IPS-NIHi7 (cell line): ENCODE measurements around the gene OR52L1.
A peak's percentile ranks its signal among the peaks of the same experiment; 100 is the strongest.
"Not testable (repeated sequence)": the region's sequence is repeated elsewhere in the genome, so short reads cannot be mapped to it uniquely, and the experiment has no call there.

Experiments used
- DNase-seq: peaks from one replicate; pipeline ENCODE4 v3.0.0; 2012; ENCODE audit warnings: mixed read lengths; ENCODE audit errors: extremely low spot score

Gene OR52L1

GRCh38 chr11:5986885-5987284, at the start of gene OR52L1:
OR52L1 (minus strand) TSS chr11:5986985; CDS start chr11:5986930, 55 bp downstream.
- DNase-seq, result no peak

- no peak for DNase-seq
Observed at GRCh38 chr11:6030708-6031405, 44.1 kb upstream of the OR52L1 start, which contains the start of gene OR56A1. OR56A1 (minus strand) TSS chr11:6030758; CDS start chr11:6027692, 3,066 bp downstream.

DNA sequence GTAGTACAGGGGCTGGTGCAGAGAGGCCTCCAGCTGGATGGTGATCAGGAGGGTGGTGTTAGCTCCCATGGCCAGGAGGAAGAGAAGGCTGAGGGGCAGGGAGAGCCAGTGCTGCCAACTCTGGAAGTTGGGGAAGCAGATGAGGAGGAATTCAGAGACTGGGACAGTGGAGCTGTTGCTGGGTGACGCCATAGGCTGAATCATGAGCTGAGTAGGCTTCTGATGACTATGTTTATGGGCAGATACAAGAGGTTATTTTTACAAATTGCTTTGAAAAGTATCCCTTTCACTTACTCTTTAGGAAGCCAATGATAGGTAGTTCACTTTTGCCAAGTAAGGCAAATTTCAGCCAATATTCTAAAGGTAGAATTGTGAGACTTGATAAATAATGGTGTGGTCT, 40.7 kb upstream of the OR52L1 start:
- no peak for DNase-seq

GRCh38 chr11:6025056-6025455, 38.3 kb upstream of the OR52L1 start:
- DNase-seq, result no peak

- DNase-seq, result peak; percentile 57
Observed at GRCh38 chr11:6022956-6023355, 36.2 kb upstream of the OR52L1 start.

- no peak for DNase-seq
Observed at GRCh38 chr11:6013042-6013441, 26.3 kb upstream of the OR52L1 start.

DNA sequence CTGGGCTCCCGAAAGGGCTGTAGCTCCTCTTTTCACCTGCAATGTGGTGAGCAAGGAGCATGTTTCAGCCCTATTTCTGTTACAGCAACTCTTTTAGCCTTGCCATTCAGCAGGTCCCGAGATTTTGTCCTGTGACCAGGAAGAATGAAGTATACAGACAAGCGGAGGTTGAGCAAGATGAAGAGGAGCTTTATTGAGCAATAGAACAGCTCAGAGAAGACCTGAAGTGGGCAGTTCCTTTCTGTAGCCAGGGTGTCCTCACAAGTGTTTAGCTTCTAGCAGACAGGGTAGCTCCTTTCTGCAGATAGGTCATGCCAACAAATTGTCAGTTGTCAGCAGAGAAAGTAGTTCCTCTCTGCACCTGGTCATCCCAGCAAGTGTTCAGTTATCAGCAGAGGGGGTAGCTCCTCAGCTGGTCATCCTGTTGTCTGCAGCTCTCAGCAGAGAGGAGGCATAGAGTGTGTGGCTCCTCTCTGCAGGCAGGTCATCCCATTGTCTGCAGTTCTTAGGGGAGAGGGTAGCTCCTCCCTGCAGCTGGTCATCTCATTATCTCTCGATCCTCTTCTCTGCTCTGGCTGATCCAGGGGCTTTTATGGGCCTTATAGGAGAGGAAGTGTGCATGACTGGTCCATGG, 25.4 kb upstream of the OR52L1 start:
- no peak for DNase-seq

- DNase-seq, result no peak
Observed at GRCh38 chr11:6006846-6007245, 20.1 kb upstream of the OR52L1 start, which contains the start of gene OR56A4. OR56A4 (minus strand) TSS chr11:6006946; CDS start chr11:6002992, 3,954 bp downstream.

DNA sequence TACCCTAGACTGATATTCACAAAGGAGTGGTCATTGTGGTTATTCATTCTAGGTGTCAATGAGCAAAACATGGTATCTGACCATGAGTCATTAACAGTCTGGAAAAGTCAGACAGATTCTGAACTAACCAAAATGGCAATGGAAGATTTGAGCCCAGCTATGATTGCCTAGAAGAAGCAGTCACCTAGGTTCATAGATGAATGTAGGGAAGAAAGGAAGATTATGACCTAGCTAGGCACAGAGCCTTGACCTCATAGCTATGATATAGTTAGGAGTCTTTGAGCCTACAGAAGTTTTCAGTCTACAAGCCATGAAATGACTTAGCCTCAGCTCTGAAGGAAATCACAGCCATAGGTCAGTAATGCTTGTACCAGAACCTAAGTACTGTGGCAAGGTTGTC, 19.6 kb upstream of the OR52L1 start:
- no peak for DNase-seq

DNA sequence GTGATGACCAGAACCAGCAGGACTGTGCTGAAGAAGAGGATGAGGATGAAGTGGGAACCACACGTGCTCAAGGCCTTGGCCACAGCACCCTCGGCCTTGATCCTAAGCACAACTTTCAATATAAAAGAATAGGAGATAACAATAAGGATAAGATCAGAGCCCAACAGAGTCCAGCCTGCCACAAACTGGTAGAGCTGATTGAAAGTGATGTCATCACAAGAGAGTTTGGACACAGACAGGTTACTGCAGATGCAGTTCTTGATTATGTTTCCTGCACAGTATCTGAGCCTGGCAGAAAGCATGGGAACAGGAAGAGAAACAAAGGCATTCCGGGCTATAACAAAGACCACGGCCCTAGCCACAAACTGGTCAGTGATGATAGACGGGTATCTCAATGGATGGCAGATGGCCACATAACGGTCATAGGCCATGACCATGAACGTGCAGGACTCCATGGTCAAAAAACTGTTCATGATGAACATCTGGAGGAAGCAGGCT, 15.5 kb upstream of the OR52L1 start:
- no peak for DNase-seq

GRCh38 chr11:5994791-5995190, 8.0 kb upstream of the OR52L1 start:
- no peak for DNase-seq

- DNase-seq, result peak; percentile 73
Observed at GRCh38 chr11:5992604-5993251, 5.9 kb upstream of the OR52L1 start.

DNA sequence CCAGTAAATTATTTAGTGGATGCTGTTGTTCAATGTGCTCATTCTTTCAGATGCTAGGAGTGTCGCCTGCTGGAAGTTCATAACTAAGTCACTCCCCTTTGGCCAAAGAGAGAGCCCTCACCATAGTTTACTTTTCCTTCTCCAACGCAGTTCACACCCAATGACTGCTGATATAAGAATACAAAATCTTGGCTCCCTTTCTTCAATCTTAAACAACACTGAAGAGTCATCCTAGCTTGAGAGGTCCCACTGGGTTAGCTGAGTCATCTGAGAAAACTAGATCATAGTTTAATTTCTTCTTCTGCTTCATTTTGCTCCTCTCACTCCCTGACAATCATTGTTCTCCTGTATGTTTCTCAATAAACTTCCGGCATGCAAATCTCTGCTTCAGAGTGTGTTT, 5.4 kb upstream of the OR52L1 start:
- DNase-seq, result no peak

DNA sequence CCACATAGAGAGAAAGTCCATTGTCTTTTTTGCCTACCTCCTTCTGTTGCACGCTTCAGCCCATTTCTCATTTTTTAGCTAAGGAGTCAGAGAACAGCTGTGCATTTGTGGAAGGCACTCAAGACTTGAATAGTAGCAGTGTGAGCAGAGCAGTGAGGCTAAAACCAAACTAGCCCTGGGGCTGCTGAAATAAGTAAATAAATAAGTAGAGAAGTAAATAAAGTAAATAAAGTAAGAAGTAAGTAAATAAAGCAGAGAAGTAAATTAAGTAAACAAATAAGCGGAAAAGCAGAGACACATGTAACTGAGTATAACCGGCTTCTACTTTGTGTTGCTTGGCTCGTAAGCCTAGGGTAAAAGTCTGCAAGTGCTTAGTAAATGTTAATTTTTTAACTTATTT, 2.4 kb upstream of the OR52L1 start:
- no peak for DNase-seq

DNA sequence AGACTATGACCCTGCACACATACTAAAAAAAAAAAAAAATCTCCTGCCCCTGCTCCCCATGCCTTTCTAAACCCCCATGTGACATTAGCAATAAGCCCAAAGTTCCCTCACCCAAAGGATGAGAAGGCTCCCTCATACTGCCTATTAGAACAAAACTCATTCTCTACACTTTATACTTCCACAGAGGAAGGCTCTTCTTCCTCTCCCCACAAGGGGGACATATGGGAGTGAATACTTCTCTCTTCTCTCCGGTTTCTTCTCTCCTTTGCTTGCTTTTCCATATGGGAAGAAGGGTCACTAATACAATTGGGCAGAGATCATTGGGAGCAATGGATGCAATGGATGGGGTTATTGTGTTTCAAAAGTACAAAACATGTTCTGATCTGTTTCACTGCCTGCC, 3.3 kb downstream of the OR52L1 start:
- no peak for DNase-seq

DNA sequence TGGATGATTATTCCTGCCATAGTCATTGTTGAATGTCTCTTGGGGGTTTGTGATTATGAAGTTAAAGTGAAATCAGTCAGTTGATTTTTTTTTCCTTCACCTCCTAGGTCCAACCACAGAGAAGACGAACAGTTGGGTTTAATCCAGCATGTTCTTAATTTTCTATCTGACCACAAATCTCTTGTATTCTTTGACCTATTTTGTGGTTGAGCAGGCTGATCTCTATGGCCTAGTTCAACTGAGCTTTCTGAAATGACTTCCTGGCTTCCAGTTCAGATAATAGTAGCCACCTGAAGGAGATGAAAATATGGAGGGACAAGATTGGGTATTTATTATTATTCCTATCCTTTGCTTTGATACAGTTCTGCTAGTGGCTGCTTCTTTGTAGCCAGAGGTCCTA, 13.3 kb downstream of the OR52L1 start:
- DNase-seq, result no peak

- DNase-seq, result no peak
Observed at GRCh38 chr11:5968394-5968793, 18.4 kb downstream of the OR52L1 start, which contains the start of gene OR56A5. OR56A5 (minus strand) TSS chr11:5968494; CDS start chr11:5968494, 0 bp downstream.

DNA sequence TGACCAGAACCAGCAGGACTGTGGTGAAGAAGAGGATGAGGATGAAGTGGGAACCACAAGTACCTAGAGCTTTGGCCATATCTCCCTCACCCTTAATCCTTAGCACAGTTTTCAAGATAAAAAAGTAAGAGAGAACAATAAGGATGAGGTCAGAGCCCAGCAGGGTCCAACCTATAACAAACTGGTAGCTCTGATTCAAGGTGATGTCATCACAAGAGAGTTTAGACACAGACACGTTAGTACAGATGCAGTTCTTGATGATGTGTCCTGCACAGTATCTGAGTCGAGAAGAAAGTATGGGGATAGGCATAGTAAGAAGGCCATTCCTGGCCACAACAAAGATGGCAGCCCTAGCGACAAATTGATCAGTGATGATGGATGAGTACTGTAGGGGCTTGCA, 19.1 kb downstream of the OR52L1 start:
- no peak for DNase-seq

GRCh38 chr11:5966958-5967357, 19.8 kb downstream of the OR52L1 start:
- DNase-seq, result no peak

GRCh38 chr11:5960704-5961320, 26.0 kb downstream of the OR52L1 start:
- DNase-seq, result not testable (repeated sequence)

GRCh38 chr11:5955586-5955985, 31.2 kb downstream of the OR52L1 start:
- no peak for DNase-seq

DNA sequence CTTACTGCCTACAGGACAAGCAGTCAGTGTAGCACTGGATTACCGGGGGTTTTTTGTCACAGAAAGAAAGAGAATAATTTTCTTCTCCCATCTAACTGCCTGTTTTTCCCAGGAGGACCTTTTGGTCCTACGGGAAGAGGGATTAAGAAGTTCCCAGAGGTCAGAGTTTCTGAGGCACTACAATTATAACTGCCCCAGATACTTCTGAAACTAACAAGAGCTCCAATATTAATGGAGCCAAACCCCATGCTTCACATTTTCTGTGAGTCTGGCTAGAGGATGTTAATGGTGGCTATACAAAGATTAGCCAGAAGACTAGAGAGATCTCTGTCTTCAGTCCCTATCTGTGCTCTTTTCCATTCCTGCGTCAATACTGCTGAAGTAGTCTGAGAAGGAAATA, 44.8 kb downstream of the OR52L1 start, which contains the start of gene OR56A3:
Gene OR56A3, plus strand, starts transcription at position 301 of the 400 bp plus-strand sequence. CDS start 5,096 bp downstream, outside the sequence.
- DNase-seq, result no peak
